Measurements from ENCODE around the gene CREB5.

Gene CREB5

DNA sequence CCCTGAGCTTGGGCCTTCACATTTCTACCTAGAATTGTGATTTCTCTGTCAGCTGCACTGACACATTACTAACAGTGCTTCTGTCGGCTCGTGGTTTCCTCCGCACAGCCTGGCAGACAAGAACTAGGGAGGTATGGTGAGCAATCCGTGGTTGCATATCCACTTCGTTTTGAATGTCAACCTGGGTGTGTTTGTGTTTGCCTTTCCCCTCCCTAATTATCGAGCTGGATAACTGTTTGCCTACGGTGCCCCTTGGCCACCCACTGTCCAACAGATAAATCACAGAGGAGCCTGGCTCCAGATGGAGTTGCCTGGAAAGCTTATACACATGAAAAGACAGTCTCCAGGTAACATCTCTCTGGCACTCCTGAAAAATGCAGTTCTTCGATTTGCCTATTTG is 317.0 kb downstream of the CREB5 start:
- in situ Hi-C loops (cut with MboI; ENCODE audit: low sequenced_read_pairs) = no loop called here

DNA sequence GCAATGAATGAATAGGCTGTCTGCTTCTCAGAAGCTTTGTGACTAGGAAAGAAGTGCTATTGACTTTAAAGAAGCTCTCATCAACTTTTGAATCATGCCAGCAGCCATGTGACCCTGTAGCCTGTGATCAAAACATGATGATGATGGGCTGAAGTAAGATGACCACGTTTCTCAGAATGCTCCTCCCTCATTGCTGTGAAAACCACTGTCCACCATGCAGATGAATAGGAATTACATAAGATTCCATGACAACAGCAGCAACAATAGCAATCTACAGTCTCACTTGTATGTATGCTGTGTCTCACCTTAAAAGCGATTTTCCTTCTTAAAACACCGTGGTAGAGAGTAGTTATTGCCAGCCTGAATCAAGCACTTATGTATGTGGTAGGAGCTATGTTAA is 317.4 kb downstream of the CREB5 start:
- in situ Hi-C loops (cut with MboI; ENCODE audit: low sequenced_read_pairs) = no loop called here

DNA sequence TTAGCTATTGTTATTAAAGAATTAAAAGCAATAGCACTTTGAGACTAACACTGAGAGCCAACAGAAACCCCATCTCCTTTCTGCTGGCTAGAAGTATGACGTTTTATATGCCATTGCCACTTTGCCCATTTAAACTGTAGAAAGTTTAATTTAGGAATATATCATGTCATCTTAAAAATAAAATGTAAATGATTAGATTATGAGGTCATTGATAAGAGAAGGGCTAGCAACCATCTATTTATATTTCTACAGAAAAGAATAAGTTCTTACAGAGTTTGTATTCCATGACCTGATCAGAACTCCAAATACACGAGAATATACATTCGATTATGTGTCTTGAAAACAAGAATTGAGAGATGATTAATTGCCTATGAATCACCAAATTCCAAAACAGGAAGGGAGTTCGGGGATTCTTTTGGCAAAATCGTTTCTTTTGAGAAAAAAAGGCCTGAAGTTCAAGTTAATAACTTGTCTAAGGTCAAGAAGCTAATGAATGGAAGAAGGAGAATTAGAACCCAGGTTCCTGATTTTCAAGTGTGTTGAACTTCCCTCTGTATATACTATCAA is 318.9 kb downstream of the CREB5 start:
- in situ Hi-C loops (cut with MboI; ENCODE audit: low sequenced_read_pairs) = no loop called here

DNA sequence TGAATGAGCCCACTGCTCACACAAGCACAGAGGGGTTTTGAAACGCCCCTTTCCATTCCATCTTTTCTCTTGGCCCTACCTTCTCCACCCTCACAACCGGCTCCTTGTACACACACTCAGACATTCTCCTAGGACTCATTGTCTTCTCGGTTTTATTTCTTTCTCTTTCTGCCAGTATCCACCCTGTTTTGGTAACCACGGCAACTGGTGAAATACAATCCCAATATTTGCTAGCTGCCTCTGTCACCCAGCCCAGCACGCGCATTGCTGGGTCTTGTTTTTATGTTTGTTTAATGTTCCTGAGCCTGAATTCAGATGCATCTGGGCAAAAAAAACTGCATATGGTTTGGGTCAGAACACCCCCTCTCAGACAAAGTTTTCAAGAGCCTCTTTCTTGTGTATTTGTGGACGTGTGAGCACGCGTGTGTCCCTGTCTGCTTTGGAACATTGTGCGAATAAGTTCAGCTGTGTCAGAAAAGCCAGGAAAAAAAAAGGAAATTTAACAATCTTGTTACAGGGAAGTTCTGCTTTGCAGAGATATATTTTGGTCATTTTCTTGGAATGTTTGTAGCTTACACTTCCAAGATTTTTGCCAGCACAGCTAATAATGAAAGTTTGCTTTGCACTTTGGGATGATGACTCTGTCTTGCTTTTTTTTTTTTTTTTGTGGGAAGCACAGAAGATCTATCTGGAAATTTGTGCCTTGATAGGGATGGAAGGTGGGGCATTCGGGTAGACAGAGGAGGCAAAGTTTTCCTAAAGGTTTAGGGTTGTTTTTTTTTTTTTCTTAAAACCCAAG is 320.0 kb downstream of the CREB5 start:
- in situ Hi-C loops (cut with MboI; ENCODE audit: low sequenced_read_pairs) = no loop called here

DNA sequence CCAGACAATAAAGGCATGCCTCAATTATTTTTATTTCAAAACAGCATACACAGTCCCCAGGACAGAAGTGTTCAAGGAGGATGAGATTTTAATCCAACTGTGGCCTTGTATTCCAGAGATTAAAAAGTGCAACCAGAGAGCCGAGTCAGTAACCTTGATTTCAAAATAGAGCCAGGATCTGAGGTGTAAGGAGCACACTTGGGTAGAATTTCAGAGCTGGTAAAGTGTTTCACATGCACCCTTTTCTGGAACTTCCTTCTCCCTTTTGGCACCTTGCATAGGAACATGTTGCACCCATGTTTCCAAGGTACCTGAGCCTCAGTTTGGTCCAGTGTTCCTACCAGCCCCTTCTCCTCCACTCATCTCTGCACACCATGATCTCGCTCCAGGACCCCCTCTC is 320.7 kb downstream of the CREB5 start:
- in situ Hi-C loops (cut with MboI; ENCODE audit: low sequenced_read_pairs) = no loop called here

DNA sequence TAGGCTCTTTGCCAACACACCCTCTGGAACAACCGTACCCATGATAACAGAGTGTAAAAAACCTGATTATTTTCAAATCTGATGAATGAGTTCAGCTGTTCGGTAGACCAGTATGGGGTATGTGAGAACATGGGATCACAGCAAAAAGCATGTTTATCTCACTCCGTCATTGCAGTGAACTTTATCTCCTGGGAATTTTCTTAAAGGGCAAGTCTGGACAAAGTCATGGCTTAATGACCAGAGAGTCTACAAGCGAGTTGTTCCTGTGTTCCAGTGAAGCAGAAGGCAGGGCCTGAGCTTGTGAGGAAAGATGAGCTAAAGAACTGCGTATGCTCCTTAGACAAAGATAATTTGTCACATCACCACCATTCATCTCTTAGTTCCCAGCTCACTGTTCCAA is 326.1 kb downstream of the CREB5 start:
- in situ Hi-C loops (cut with MboI; ENCODE audit: low sequenced_read_pairs) = no loop called here

DNA sequence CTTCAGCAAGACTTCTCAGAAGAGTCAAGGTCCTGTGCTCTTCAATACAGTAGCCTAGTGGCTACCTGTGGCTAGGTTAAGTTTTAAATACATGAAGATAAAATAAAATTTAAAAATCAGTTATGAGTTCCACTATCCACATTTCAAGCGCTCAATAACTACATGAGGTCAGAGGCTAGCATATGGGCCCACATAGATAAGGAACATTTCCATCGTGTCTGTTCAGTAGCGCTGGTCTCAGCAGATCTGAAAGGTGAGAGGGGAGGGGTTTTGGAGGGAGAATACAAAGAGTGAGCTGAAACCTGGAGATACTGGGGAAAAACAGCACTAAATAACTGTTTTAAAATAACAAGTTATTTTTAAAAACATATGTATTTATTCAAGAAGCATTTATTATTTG is 326.8 kb downstream of the CREB5 start:
- in situ Hi-C loops (cut with MboI; ENCODE audit: low sequenced_read_pairs) = no loop called here

DNA sequence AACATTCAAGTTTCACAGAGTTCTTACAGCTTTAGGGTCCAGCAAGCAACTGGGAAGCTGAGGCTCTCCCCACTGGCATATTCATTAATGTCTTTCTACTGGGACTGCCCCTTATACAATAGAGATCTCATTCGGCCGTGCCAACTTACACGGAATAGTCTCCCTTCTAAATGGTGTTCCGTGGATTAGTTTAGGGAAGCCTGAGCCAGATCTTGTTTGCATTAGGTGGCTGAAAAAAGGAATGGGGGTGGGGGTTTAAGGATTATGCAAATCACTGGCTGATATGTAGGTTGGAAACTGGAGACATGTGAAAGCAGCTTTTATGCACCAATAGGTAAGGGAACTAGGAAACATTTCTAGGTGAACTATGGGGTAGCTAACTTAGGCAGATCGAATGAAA is 327.5 kb downstream of the CREB5 start:
- in situ Hi-C loops (cut with MboI; ENCODE audit: low sequenced_read_pairs) = no loop called here

DNA sequence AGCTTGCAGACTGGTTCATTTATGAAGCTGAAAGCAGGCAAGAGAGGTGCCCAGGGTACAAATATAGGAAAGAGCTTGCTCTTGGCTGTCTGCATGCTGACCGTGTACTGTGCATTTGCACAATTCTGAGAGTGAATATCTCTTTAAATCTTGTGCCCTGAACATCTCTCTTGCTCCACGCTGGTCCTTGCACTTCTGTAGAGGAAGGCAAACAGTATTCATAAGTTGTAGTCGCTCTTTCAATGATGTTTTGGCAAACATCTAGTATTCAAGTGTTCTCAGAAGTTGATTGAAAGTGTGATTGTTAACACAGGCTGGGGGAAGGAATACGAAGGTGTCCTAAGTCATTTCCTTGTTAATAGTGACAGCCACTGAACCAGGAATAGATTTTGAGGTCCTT is 332.6 kb downstream of the CREB5 start:
- in situ Hi-C loops (cut with MboI; ENCODE audit: low sequenced_read_pairs) = no loop called here

DNA sequence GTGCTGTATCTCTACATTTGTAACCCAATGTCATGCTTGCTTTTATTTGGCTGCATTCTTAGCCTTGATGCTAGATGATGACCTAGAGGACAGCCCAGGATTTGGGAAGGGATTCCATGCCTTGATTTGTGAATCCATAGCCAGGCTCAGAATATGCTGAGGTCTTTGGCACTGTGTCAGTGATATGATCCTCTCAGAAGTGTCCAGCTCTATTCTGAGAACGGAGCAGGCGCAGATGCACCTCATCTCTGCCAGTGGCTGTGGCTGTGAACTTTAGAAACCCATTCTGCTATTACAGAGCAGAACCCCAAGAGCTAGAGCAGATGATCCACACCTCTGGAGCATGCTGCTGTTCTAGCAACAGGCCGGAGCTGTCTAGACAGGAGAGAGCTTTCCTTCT is 333.0 kb downstream of the CREB5 start:
- in situ Hi-C loops (cut with MboI; ENCODE audit: low sequenced_read_pairs) = no loop called here

DNA sequence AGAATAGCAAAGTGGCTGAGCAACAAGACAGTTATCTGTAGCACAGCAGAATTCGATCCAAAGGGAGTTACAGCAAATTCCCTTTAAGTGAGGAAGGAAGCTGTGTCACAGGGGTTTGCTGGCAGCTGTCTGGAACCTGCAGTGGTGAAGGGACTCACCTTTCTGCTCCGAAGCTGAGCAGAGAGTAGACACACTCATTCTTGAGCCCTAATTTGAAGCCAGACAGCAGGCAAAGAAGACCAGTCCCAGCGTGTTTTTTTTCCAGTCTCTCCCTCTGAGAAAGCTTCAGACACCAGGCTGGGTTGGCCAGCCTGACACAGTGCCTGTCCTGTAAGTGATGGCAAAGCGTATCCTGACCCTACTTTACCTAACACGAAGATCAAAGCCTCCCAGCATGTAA is 335.1 kb downstream of the CREB5 start:
- in situ Hi-C loops (cut with MboI; ENCODE audit: low sequenced_read_pairs) = no loop called here

DNA sequence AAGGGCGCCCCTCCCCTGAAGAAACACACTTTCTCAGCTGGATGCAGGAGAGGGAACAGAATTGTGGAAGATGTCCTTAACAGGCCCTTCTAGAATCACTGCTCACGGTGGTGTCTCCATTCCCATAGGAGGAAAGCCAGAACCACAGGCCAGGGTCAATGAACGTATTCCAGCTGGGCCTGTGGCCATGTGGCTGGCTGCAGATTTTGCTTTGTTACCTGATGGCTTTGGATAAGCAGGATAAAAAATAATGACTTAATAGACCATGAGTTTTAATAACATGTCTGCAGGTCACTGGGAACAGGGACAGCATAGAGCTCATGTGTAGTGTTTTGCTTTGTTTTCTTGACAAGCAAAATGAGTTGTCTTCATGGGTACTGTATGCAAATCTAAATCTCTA is 335.5 kb downstream of the CREB5 start:
- in situ Hi-C loops (cut with MboI; ENCODE audit: low sequenced_read_pairs) = no loop called here

DNA sequence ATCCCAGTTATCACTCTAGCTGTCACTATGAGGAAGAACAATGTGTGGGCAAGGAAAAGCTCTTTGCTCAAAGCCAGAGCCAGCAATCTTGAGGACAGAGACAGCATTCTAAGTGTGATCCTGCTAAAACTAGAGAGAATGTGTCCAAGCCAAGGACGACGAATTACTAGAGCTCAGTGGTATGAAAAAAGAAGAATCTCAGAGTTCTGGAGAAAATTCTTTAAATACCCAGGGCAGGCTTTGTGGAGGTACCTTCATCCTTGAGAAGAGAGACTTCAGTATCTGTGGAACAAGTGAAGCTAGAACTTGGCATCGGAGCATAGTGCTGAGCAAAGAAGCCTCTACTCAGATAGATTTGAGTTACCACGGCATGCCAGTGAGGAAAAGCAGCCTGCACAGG is 336.0 kb downstream of the CREB5 start:
- in situ Hi-C loops (cut with MboI; ENCODE audit: low sequenced_read_pairs) = no loop called here

DNA sequence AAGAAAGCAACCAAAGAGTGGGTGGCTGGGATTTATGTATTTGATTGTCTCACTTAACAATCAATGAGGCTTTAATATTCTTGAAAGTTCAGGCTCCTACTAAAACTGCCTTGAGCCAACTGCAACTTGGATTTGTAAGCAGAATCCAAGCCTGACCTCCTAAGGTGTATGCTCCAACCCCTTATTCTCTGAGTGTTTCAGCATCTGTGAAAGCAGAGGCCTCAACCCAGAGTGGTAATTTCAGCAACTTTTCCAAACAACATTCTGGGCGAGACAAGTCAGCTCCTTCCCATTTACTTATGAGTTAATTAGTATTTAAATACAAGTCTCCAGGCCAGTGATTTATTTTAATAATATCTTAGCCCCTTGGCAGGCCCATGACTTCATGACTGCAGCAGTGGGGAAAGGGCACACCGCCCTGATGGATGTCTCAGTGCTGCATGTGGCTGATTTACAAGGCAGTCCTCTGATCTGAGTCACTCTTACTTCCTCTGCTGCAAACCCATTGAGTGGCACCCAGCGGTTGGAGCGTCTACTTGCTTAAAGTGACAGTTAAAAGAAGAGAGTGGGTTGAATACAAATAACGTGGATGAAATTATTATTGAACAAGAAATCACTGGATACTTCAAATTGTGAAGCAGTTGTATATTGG is 336.7 kb downstream of the CREB5 start:
- in situ Hi-C loops (cut with MboI; ENCODE audit: low sequenced_read_pairs) = no loop called here

DNA sequence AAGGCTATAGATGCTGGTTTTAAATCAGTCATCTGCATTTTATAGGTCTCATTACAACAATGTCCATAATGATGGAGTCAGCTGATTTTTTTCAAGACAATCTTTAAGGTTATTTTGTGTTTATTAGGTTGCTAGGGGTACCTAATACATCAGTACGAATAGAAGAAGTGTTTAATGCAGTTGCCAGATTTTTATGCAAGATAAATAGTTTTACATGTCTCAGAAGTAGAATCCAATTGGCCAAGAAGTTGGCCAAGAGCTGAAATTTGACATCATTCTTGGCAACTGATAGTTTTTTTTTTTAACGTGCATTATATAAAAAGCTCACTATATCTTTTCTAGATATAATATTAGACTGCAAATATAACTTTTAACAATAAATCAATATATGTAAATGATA is 337.3 kb downstream of the CREB5 start:
- in situ Hi-C loops (cut with MboI; ENCODE audit: low sequenced_read_pairs) = no loop called here

DNA sequence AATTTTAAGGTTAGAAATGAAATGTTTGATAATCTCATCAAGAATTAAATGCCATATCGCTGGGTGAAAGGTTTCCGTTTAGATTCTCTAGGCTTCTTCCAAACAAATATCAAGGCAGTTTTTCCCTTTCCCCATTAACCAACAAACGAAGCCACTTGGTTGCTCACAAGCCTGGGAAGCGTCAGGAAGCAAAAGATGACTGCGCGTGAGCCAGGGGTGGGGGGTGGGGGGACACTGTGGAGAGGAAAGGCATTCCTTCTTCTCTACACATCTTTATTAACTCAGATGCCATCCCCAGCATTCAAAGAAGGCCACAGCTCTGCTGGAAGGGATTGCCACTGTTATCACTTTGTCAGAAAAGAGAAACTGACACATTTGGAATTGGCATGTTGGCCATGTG is 338.7 kb downstream of the CREB5 start:
- in situ Hi-C loops (cut with MboI; ENCODE audit: low sequenced_read_pairs) = no loop called here

DNA sequence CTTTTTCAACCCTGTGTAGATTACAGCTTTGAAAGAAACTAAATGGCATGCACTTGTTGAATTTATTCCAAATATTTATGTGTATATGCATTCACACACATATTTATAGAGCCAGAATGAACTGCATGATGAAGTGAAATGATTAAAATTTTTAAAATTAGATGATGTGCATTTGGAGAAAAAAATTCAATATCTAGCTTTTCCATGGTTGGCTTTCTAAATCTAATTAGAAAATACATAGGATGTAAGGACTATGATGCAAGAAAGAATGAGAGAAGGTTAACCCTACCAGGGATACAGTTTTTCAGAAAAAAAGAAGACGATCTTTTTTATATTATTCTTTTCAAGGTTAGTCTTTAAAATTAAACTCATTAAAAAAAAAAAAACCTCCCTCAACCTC is 341.3 kb downstream of the CREB5 start:
- in situ Hi-C loops (cut with MboI; ENCODE audit: low sequenced_read_pairs) = no loop called here

DNA sequence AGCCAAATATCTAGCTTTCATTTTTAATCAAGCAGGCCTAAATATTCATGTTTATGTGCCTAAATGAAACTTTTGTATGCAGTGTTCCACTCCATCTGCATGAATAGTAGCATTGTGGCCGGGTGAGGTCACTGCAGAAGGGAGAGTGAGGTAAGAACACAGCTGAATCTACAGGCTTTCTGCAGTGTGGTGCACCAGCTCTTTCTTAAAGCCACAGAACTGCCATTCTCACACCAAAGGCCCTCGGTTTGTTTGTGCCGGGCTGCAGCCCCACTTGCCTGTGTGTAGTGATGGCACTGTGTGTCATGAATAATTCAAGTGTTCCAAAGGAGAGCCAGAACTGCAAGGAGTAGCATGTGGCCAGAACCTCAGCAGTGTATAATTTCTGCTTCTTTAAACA is 341.7 kb downstream of the CREB5 start:
- in situ Hi-C loops (cut with MboI; ENCODE audit: low sequenced_read_pairs) = no loop called here

DNA sequence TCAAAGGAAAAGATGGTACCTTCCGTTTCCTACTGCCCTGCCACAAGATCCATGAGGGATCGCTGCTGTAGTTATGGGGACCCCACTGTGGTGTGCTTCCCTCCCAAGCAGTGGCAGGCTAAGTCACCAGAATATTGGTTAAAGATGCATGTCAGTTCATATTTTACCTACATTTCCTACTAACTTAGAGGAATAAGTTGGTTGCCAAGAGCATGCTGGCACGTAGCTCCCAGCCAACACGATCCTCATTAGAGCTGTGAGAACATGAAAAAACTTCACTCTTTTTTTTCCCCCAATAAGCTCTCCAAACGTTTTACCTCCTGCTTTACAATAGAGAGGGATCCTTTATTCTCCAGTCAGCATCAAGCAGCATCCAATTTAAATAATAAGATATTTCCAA is 342.1 kb downstream of the CREB5 start:
- in situ Hi-C loops (cut with MboI; ENCODE audit: low sequenced_read_pairs) = no loop called here

DNA sequence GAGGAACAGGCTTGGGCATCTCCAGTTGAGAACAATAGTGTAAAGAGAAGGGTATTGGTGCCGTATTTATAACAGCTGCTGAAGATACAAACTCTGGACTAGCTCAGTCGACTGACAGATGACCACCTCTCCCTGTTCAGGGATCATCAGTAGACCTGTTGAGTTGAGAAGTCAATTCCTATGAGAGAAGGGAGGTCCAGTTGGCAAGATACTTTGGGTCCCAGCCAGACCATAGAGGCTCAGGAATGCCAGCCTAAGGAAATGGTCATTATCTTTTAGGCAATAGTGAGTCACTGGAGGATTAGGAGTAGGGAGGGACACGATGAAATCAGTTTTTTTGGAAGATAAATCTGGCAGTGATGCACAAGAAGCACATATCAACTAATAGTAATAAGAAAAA is 342.9 kb downstream of the CREB5 start:
- in situ Hi-C loops (cut with MboI; ENCODE audit: low sequenced_read_pairs) = no loop called here

DNA sequence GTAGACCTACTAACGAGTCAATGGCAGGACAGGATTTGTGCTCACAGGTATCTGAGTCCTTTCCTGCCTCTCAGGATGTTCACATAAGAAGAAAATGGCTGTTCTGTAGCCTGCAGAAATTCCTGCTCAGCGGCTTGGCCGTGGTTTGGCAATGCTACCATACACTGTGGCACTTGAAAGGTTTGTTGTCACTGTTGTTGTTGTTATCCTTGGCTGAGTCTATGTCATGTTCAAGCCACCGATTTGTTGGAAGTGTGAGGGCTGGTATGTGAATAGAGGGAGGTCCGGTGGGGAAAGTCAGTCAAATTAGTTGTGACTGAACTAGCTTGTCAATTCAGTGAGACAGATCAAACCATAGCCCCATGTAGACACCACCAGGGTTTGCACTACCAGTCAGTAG is 345.9 kb downstream of the CREB5 start:
- in situ Hi-C loops (cut with MboI; ENCODE audit: low sequenced_read_pairs) = no loop called here

DNA sequence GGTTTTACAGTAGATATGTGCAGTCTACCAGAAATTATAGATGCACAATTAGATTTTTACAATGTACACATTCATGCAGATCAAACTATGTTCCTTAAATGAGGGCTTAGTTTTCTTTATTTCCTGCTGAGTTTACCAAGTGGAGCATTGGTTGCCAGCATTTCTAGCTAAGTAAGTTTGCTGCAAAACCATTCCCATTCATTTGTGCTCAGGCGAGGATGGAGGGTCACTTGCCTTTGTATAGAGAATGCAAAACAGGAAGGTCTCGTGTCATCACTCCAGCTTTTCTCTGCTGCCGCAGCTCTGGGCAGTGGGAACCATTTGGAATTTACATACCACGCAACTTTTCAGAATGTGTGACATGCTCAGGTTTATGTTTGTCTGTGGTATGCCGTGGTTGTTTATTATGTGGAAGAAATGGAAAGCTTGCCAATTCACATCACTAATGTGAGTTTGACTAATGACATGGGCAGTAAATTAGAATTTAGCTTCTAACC is 347.2 kb downstream of the CREB5 start:
- in situ Hi-C loops (cut with MboI; ENCODE audit: low sequenced_read_pairs) = no loop called here
